ENCODE data around the gene DMP1. TPM values are rescaled to one million over a fixed set of nuclear protein-coding genes. Genes with fewer than 3 reads are reported as not detected.

The DMP1 gene
- total RNA-seq (1 to 10 TPM in 1 of 2 donors, under 1 TPM in 1; 0.39 to 4.3 TPM), polyA plus RNA-seq (ENCODE audit: insufficient read length in 2 of 2) (under 1 TPM; 0.12 to 0.16 TPM)
- long read RNA-seq, donor 1, result 0 reads
- long read RNA-seq, donor 2, result 0 reads
- long read RNA-seq, donor 3, partial matches to known transcripts, result 0 of 1 reads
- long read RNA-seq, donor 3, other reads (novel, unspliced or antisense), result 0 of 1 reads
- long read RNA-seq, donor 4, result 0 reads

- no peaks in the 10 kb centered on the region for H3K27me3 ChIP-seq (ENCODE audit: control insufficient read depth, insufficient read depth, low read length)
- 73% methylated on average over 2 of the region's 3 CpGs for WGBS (ENCODE audit: insufficient coverage)
These were observed at the start of gene DMP1 for GRCh38 chr4:87649980-87650379. TSS of gene DMP1 (plus strand) at chr4:87650280. CDS start at chr4:87656493, 6,213 bp downstream.

GRCh38 chr4:87601361-87601760 is 48.7 kb upstream of the DMP1 start:
- H3K36me3 ChIP-seq (ENCODE audit: control insufficient read depth, insufficient read depth, low read length), result no peaks in the 10 kb centered on the region
- no peaks in the 10 kb centered on the region for H3K4me1 ChIP-seq (ENCODE audit: control insufficient read depth, insufficient read depth, low read length)
- no peaks in the 10 kb centered on the region for H3K27me3 ChIP-seq (ENCODE audit: control insufficient read depth, insufficient read depth, low read length)
- no peak overlapping the region for H3K4me3 ChIP-seq (ENCODE audit: low read depth, low read length)
- DNase-seq (ENCODE audit: low read depth in 4 of 6, low spot score in 6 of 6), result no peak
- no peak overlapping the region for H3K27ac ChIP-seq (ENCODE audit: low read depth, low read length)
- H3K9me3 ChIP-seq (ENCODE audit: control insufficient read depth, insufficient read depth, low read length), result no peaks in the 10 kb centered on the region

More at GRCh38 chr4:87649980-87650379, at the start of gene DMP1:
- DNase-seq (ENCODE audit: low read depth in 4 of 6, low spot score in 6 of 6), result no peak
- Histone ChIP-seq H3K4me1 (ENCODE audit: control insufficient read depth, insufficient read depth, low read length) (no peaks in the 10 kb centered on the region), H3K4me3 (ENCODE audit: low read depth, low read length) (no peak within 1 kb of the TSS), H3K27ac (ENCODE audit: low read depth, low read length) (no peak within 1 kb of the TSS), H3K9me3 (ENCODE audit: control insufficient read depth, insufficient read depth, low read length) (no peaks in the 10 kb centered on the region), H3K36me3 (ENCODE audit: control insufficient read depth, insufficient read depth, low read length) (no peaks in the 10 kb centered on the region)

- no peak for DNase-seq (ENCODE audit: low read depth in 4 of 6, low spot score in 6 of 6)
These were observed 41.9 kb upstream of the DMP1 start, which contains the start of gene DSPP for GRCh38 chr4:87608229-87608628. TSS of gene DSPP (plus strand) at chr4:87608529. CDS start at chr4:87610909, 2,380 bp downstream.

GRCh38 chr4:87614292-87614890 is 35.7 kb upstream of the DMP1 start:
- DNase-seq (ENCODE audit: low read depth in 4 of 6, low spot score in 6 of 6), result no peak
- Histone ChIP-seq H3K27ac (ENCODE audit: low read depth, low read length) (no peak overlapping the region), H3K4me3 (ENCODE audit: low read depth, low read length) (no peak overlapping the region), H3K4me1 (ENCODE audit: control insufficient read depth, insufficient read depth, low read length) (no peaks in the 10 kb centered on the region), H3K9me3 (ENCODE audit: control insufficient read depth, insufficient read depth, low read length) (no peaks in the 10 kb centered on the region), H3K27me3 (ENCODE audit: control insufficient read depth, insufficient read depth, low read length) (no peaks in the 10 kb centered on the region), H3K36me3 (ENCODE audit: control insufficient read depth, insufficient read depth, low read length) (no peaks in the 10 kb centered on the region)
- WGBS (ENCODE audit: insufficient coverage), result 99% methylated on average over 4 of the region's 4 CpGs

More at GRCh38 chr4:87608229-87608628, 41.9 kb upstream of the DMP1 start, which contains the start of gene DSPP:
- Histone ChIP-seq H3K4me1 (ENCODE audit: control insufficient read depth, insufficient read depth, low read length) (no peaks in the 10 kb centered on the region), H3K9me3 (ENCODE audit: control insufficient read depth, insufficient read depth, low read length) (no peaks in the 10 kb centered on the region), H3K27me3 (ENCODE audit: control insufficient read depth, insufficient read depth, low read length) (no peaks in the 10 kb centered on the region), H3K36me3 (ENCODE audit: control insufficient read depth, insufficient read depth, low read length) (no peaks in the 10 kb centered on the region), H3K4me3 (ENCODE audit: low read depth, low read length) (no peak within 1 kb of the TSS), H3K27ac (ENCODE audit: low read depth, low read length) (no peak within 1 kb of the TSS)
- 70% methylated on average over 2 of the region's 4 CpGs for WGBS (ENCODE audit: insufficient coverage)

- no peak overlapping the region for H3K4me3 ChIP-seq (ENCODE audit: low read depth, low read length)
- no peaks in the 10 kb centered on the region for H3K4me1 ChIP-seq (ENCODE audit: control insufficient read depth, insufficient read depth, low read length)
- H3K9me3 ChIP-seq (ENCODE audit: control insufficient read depth, insufficient read depth, low read length), result no peaks in the 10 kb centered on the region
- DNase-seq (ENCODE audit: low read depth in 4 of 6, low spot score in 6 of 6), result no peak
- H3K27me3 ChIP-seq (ENCODE audit: control insufficient read depth, insufficient read depth, low read length), result no peaks in the 10 kb centered on the region
- WGBS (ENCODE audit: insufficient coverage), result 72% methylated on average over 8 of the region's 9 CpGs
- H3K27ac ChIP-seq (ENCODE audit: low read depth, low read length), result no peak overlapping the region
- no peaks in the 10 kb centered on the region for H3K36me3 ChIP-seq (ENCODE audit: control insufficient read depth, insufficient read depth, low read length)
These were observed 33.8 kb upstream of the DMP1 start for GRCh38 chr4:87616268-87616667.

- Histone ChIP-seq H3K4me1 (ENCODE audit: control insufficient read depth, insufficient read depth, low read length) (no peaks in the 10 kb centered on the region), H3K27me3 (ENCODE audit: control insufficient read depth, insufficient read depth, low read length) (no peaks in the 10 kb centered on the region), H3K4me3 (ENCODE audit: low read depth, low read length) (no peak overlapping the region), H3K27ac (ENCODE audit: low read depth, low read length) (no peak overlapping the region), H3K9me3 (ENCODE audit: control insufficient read depth, insufficient read depth, low read length) (no peaks in the 10 kb centered on the region), H3K36me3 (ENCODE audit: control insufficient read depth, insufficient read depth, low read length) (no peaks in the 10 kb centered on the region)
- WGBS (ENCODE audit: insufficient coverage), result 90% methylated on average over 3 of the region's 6 CpGs
- DNase-seq (ENCODE audit: low read depth in 4 of 6, low spot score in 6 of 6), result no peak
These were observed 30.0 kb upstream of the DMP1 start for GRCh38 chr4:87620086-87620485.

GRCh38 chr4:87620491-87620890 is 29.6 kb upstream of the DMP1 start:
- H3K9me3 ChIP-seq (ENCODE audit: control insufficient read depth, insufficient read depth, low read length), result no peaks in the 10 kb centered on the region
- H3K27me3 ChIP-seq (ENCODE audit: control insufficient read depth, insufficient read depth, low read length), result no peaks in the 10 kb centered on the region
- no peak overlapping the region for H3K4me3 ChIP-seq (ENCODE audit: low read depth, low read length)
- no peak overlapping the region for H3K27ac ChIP-seq (ENCODE audit: low read depth, low read length)
- no peak for DNase-seq (ENCODE audit: low read depth in 4 of 6, low spot score in 6 of 6)
- no peaks in the 10 kb centered on the region for H3K4me1 ChIP-seq (ENCODE audit: control insufficient read depth, insufficient read depth, low read length)
- H3K36me3 ChIP-seq (ENCODE audit: control insufficient read depth, insufficient read depth, low read length), result no peaks in the 10 kb centered on the region

GRCh38 chr4:87622303-87622702 is 27.8 kb upstream of the DMP1 start:
- Histone ChIP-seq H3K4me3 (ENCODE audit: low read depth, low read length) (no peak overlapping the region), H3K36me3 (ENCODE audit: control insufficient read depth, insufficient read depth, low read length) (no peaks in the 10 kb centered on the region), H3K9me3 (ENCODE audit: control insufficient read depth, insufficient read depth, low read length) (no peaks in the 10 kb centered on the region), H3K4me1 (ENCODE audit: control insufficient read depth, insufficient read depth, low read length) (no peaks in the 10 kb centered on the region), H3K27ac (ENCODE audit: low read depth, low read length) (no peak overlapping the region), H3K27me3 (ENCODE audit: control insufficient read depth, insufficient read depth, low read length) (no peaks in the 10 kb centered on the region)
- 61% methylated on average over 8 of the region's 8 CpGs for WGBS (ENCODE audit: insufficient coverage)
- DNase-seq (ENCODE audit: low read depth in 4 of 6, low spot score in 6 of 6), result no peak

GRCh38 chr4:87624698-87625097 is 25.4 kb upstream of the DMP1 start:
- H3K4me1 ChIP-seq (ENCODE audit: control insufficient read depth, insufficient read depth, low read length), result no peaks in the 10 kb centered on the region
- H3K4me3 ChIP-seq (ENCODE audit: low read depth, low read length), result no peak overlapping the region
- WGBS (ENCODE audit: insufficient coverage), result 36% methylated on average over 1 of the region's 2 CpGs
- no peaks in the 10 kb centered on the region for H3K9me3 ChIP-seq (ENCODE audit: control insufficient read depth, insufficient read depth, low read length)
- H3K27ac ChIP-seq (ENCODE audit: low read depth, low read length), result no peak overlapping the region
- no peaks in the 10 kb centered on the region for H3K27me3 ChIP-seq (ENCODE audit: control insufficient read depth, insufficient read depth, low read length)
- peak in 1 of 6 donors; percentile 9 for DNase-seq (ENCODE audit: low read depth in 4 of 6, low spot score in 6 of 6)
- no peaks in the 10 kb centered on the region for H3K36me3 ChIP-seq (ENCODE audit: control insufficient read depth, insufficient read depth, low read length)

GRCh38 chr4:87631668-87632067 is 18.4 kb upstream of the DMP1 start:
- Histone ChIP-seq H3K9me3 (ENCODE audit: control insufficient read depth, insufficient read depth, low read length) (no peaks in the 10 kb centered on the region), H3K4me3 (ENCODE audit: low read depth, low read length) (no peak overlapping the region), H3K27me3 (ENCODE audit: control insufficient read depth, insufficient read depth, low read length) (no peaks in the 10 kb centered on the region), H3K27ac (ENCODE audit: low read depth, low read length) (no peak overlapping the region), H3K36me3 (ENCODE audit: control insufficient read depth, insufficient read depth, low read length) (no peaks in the 10 kb centered on the region), H3K4me1 (ENCODE audit: control insufficient read depth, insufficient read depth, low read length) (no peaks in the 10 kb centered on the region)
- peak in 1 of 6 donors; percentile 23 for DNase-seq (ENCODE audit: low read depth in 4 of 6, low spot score in 6 of 6)
